Lower leg skin (tissue), 3 donors: ENCODE results near the gene CTNND2.

Source experiments
- CTCF ChIP-seq, 3 donors: fragments of 450-650 bp; IDR thresholded peaks; one replicate each; pipeline ENCODE4 v1.5.1; 2016; ENCODE audit warnings: antibody characterized with exemption in 3 of 3, mild to moderate bottlenecking in 3 of 3, moderate library complexity in 2 of 3
- POLR2A ChIP-seq, 2 donors: fragments of 450-650 bp; IDR thresholded peaks; one replicate each; pipeline ENCODE4 v1.6.1; 2016 to 2017; ENCODE audit warnings: antibody characterized with exemption in 2 of 2, mild to moderate bottlenecking in 1 of 2, moderate library complexity in 1 of 2

- TF ChIP-seq CTCF (IDR thresholded peaks at IDR 0.05) (no peak), POLR2A (IDR thresholded peaks at IDR 0.05) (no peak)
Measured at GRCh38 chr5:11483630-11484029, 420.6 kb downstream of the CTNND2 start.
